ENCODE measurements around the gene LST1. TPM values are rescaled to one million over a fixed set of nuclear protein-coding genes. Genes with fewer than 3 reads are reported as not detected.

Gene LST1
- total and polyA plus RNA-seq, 2 of the 8 experiments (the other 6 are each of a cell fraction or from before 2014, with no cell fraction given), result not detected

DNA sequence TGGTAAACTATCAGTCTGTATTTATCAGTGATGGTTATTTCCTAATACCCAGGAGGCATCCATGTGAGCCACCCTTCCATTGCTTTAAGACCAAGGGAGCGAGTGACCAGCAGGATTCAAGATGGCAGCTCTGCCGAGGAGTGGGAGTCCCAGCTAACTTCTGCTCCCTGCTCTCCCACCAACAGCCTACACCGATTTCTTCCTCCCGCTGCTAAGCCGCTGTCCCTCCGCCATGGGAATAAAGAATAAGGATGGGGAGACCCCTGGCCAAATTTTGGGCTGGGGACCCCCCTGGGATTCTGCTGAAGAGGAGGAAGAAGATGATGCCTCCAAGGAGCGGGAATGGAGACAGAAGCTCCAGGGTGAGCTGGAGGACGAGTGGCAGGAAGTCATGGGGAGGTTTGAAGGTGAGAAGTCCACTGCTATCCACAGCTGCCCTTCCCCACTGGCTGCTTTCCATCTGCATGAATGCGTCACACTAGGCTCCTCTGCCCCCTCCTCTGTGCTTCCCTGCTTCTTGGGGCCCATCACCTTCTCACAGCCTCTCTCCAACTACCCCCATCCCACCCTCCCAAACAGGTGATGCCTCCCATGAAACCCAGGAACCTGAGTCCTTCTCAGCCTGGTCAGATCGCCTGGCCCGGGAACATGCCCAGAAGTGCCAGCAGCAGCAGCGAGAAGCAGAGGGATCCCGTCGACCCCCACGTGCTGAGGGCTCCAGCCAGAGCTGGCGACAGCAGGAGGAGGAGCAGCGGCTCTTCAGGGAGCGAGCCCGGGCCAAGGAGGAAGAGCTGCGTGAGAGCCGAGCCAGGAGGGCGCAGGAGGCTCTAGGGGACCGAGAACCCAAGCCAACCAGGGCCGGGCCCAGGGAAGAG is 28.4 kb upstream of the LST1 start:
- Histone ChIP-seq H2BK15ac (ENCODE audit: low read length) (no peak overlapping the region), H3K79me2 (ENCODE audit: control insufficient read depth in 1 of 2, insufficient read depth in 2 of 2, low read length in 2 of 2) (no peaks in the 10 kb centered on the region), H3K36me3 (ENCODE audit: control insufficient read depth in 2 of 4, insufficient read depth in 4 of 4, low read length in 3 of 4) (peaks cover 2 to 15% (median 5%) of the 10 kb centered on the region in 4 experiments; a peak in 5 of 8 replicates), H3K9me3 (ENCODE audit: insufficient read depth in 2 of 2, low read depth in 1 of 2, low read length in 1 of 2) (no peaks in the 10 kb centered on the region), H3K4ac (replicated peaks; ENCODE audit: insufficient read length, low read depth, low read length) (no peak overlapping the region), H4K20me1 (replicated peaks in 1 of 2; ENCODE audit: control insufficient read depth in 1 of 2, insufficient read depth in 2 of 2, low read length in 2 of 2) (no peaks in the 10 kb centered on the region), H2BK5ac (ENCODE audit: low read depth, low read length) (no peak overlapping the region; the same call in 1 of the 2 replicates), H3K14ac (ENCODE audit: insufficient read length) (no peak overlapping the region), H4K91ac (replicated peaks; ENCODE audit: insufficient read length, low read length) (no peak overlapping the region), H3K56ac (replicated peaks; ENCODE audit: insufficient read length, low read depth, low read length) (no peak overlapping the region), H3K23ac (ENCODE audit: insufficient read length) (no peak overlapping the region), H3K18ac (ENCODE audit: extremely low read depth, low read length) (no peak overlapping the region), H3K23me2 (ENCODE audit: low read depth, low read length) (no peaks in the 10 kb centered on the region), H4K8ac (ENCODE audit: extremely low read depth, insufficient read depth, low read length) (no peak overlapping the region), H2BK20ac (ENCODE audit: low read length) (no peak overlapping the region), H3K27me3 (replicated peaks in 1 of 4; ENCODE audit: control insufficient read depth in 3 of 4, extremely low read depth in 1 of 4, insufficient read depth in 3 of 4, low read length in 3 of 4) (no peaks in the 10 kb centered on the region), H3K4me1 (replicated peaks in 1 of 4; ENCODE audit: control insufficient read depth in 3 of 4, insufficient read depth in 4 of 4, low read length in 3 of 4) (no peaks in the 10 kb centered on the region), H3K4me2 (ENCODE audit: insufficient read depth in 1 of 2, low read depth in 2 of 2, low read length in 2 of 2) (no peak overlapping the region), H3K79me1 (ENCODE audit: low read depth, low read length) (no peaks in the 10 kb centered on the region), H2BK120ac (replicated peaks; ENCODE audit: low read depth, low read length) (no peak overlapping the region), H2AFZ (ENCODE audit: low read length) (no peak overlapping the region), H4K5ac (ENCODE audit: insufficient read length, low read depth, low read length) (no peak overlapping the region), H3K4me3 (ENCODE audit: extremely low read depth in 1 of 4, insufficient read depth in 2 of 4, low read depth in 3 of 4, low read length in 4 of 4) (no peak overlapping the region), H2AK5ac (ENCODE audit: low read depth, low read length) (no peak overlapping the region), H2BK12ac (ENCODE audit: low read depth, low read length) (no peak overlapping the region), H3K27ac (ENCODE audit: low read depth, low read length) (no peak overlapping the region), H3K9ac (replicated peaks in 1 of 4; ENCODE audit: extremely low read depth in 1 of 4, low read depth in 3 of 4, low read length in 3 of 4) (no peak overlapping the region)
- POLR2A ChIA-PET (ENCODE audit: partially characterized antibody), result interaction anchor here (0.8 to 10.9 kb wide), 7 partner anchors 8 to 157 kb away, joined by 3 to 110 read pairs (median 10); partner anchors contain the start of genes ATP6V1G2, DDX39B, LTB and LY6G6D
- no peak for DNase-seq (ENCODE audit: low read depth in 1 of 2, low spot score in 2 of 2)
- FAIRE-seq, result no peak
- 79% methylated on average over 18 of the region's 24 CpGs; no CpG with 5 or more reads in 1 of the 2 experiments for WGBS, 2 experiments (ENCODE audit: extremely low coverage in 1 of 2, insufficient coverage in 1 of 2, insufficient read length in 1 of 2, insufficient replicate concordance in 2 of 2, low coverage in 1 of 2, low lambda C conversion rate in 2 of 2, missing lambda C conversion rate in 1 of 2)
- CTCF ChIA-PET (ENCODE audit: partially characterized antibody), result interaction anchor here (0.6 to 24.7 kb wide), 6 partner anchors 17 to 432 kb away, joined by 3 to 613 read pairs (median 5); partner anchors contain the start of genes LST1, LTB, NCR3 and TNF
- TF ChIP-seq, protein P1, sequence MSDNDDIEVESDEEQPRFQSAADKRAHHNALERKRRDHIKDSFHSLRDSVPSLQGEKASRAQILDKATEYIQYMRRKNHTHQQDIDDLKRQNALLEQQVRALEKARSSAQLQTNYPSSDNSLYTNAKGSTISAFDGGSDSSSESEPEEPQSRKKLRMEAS (IDR thresholded peaks at IDR 0.05), result no peak
- TF ChIP-seq RAD21 (IDR thresholded peaks at IDR 0.05 in 1 of 2, conservative IDR thresholded peaks at IDR 0.05 in 1 of 2; ENCODE audit: low read depth in 2 of 2, low read length in 2 of 2), result no peak
- TF ChIP-seq CEBPB (IDR thresholded peaks at IDR 0.05; ENCODE audit: low read depth, low read length), result no peak
- TF ChIP-seq SAP30 (IDR thresholded peaks at IDR 0.05; ENCODE audit: insufficient read depth, insufficient replicate concordance, low read length), result no peak
- no peak for TF ChIP-seq CHD1 (IDR thresholded peaks at IDR 0.05; ENCODE audit: low read depth, low read length)
- no peak for TF ChIP-seq KDM1A (IDR thresholded peaks at IDR 0.05; ENCODE audit: borderline replicate concordance, low read length)
- TF ChIP-seq RBBP5 (IDR thresholded peaks at IDR 0.05; ENCODE audit: borderline replicate concordance, low read depth, low read length), result no peak
- TF ChIP-seq SUZ12 (IDR thresholded peaks at IDR 0.05; ENCODE audit: low read length), result no peak
- no peak for TF ChIP-seq RNF2 (IDR thresholded peaks at IDR 0.05; ENCODE audit: borderline replicate concordance, low read depth, low read length, missing control alignments, poor library complexity, severe bottlenecking)
- TF ChIP-seq EZH2 (IDR thresholded peaks at IDR 0.05; ENCODE audit: low read depth, low read length, severe bottlenecking), result no peak
